ENCODE data around the gene PVR. TPM values are rescaled to one million over a fixed set of nuclear protein-coding genes. Genes with fewer than 3 reads are reported as not detected.

The PVR gene
- total RNA-seq, 1 experiment from 2014 or later, result 47.7 TPM

DNA sequence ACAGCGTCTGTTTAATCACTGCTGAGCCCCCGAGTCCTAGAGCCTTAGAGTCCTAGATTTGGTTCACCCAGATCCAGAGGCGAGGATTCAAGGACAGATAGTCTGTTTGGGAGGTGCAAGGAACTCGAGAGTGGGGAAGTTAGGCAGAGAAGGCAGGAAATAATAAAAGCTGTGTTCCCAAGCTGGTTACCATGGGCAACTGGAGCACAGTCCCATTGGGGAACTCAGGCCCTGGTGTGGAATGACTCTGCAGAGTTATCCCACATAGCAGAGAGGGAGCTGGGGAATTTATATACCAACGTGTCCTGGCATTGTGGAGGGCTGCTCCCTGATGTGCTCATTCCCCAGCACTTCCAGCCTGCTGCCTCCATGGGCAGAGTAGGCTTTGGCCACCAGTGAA is 20.6 kb upstream of the PVR start:
- in situ Hi-C loops (cut with HindIII; ENCODE audit: low pct_unique_long_range_greater_than_20kb, low sequenced_read_pairs), result no loop called here
- H3K27me3 ChIP-seq (ENCODE audit: control insufficient read depth, insufficient read depth, low read length), result no peaks in the 10 kb centered on the region
- intact Hi-C loops (cut with micrococcal nuclease; ENCODE audit: unreplicated experiment), result no loop called here
- ATAC-seq (no peak), DNase-seq (ENCODE audit: low read depth, low spot score) (no peak)
- TF ChIP-seq, protein P1, sequence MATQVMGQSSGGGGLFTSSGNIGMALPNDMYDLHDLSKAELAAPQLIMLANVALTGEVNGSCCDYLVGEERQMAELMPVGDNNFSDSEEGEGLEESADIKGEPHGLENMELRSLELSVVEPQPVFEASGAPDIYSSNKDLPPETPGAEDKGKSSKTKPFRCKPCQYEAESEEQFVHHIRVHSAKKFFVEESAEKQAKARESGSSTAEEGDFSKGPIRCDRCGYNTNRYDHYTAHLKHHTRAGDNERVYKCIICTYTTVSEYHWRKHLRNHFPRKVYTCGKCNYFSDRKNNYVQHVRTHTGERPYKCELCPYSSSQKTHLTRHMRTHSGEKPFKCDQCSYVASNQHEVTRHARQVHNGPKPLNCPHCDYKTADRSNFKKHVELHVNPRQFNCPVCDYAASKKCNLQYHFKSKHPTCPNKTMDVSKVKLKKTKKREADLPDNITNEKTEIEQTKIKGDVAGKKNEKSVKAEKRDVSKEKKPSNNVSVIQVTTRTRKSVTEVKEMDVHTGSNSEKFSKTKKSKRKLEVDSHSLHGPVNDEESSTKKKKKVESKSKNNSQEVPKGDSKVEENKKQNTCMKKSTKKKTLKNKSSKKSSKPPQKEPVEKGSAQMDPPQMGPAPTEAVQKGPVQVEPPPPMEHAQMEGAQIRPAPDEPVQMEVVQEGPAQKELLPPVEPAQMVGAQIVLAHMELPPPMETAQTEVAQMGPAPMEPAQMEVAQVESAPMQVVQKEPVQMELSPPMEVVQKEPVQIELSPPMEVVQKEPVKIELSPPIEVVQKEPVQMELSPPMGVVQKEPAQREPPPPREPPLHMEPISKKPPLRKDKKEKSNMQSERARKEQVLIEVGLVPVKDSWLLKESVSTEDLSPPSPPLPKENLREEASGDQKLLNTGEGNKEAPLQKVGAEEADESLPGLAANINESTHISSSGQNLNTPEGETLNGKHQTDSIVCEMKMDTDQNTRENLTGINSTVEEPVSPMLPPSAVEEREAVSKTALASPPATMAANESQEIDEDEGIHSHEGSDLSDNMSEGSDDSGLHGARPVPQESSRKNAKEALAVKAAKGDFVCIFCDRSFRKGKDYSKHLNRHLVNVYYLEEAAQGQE (IDR thresholded peaks at IDR 0.05; ENCODE audit: insufficient read depth in 1 of 2, low read depth in 2 of 2, low read length in 1 of 2), result no peak
- TF ChIP-seq TCF7L2 (IDR thresholded peaks at IDR 0.05; ENCODE audit: low read depth, low read length) (no peak), SIN3A (IDR thresholded peaks at IDR 0.05; ENCODE audit: borderline replicate concordance, insufficient read depth, low read depth, low read length) (no peak), POLR2AphosphoS5 (IDR thresholded peaks at IDR 0.05; ENCODE audit: low read depth, low read length) (no peak)
- TF ChIP-seq, protein P2, sequence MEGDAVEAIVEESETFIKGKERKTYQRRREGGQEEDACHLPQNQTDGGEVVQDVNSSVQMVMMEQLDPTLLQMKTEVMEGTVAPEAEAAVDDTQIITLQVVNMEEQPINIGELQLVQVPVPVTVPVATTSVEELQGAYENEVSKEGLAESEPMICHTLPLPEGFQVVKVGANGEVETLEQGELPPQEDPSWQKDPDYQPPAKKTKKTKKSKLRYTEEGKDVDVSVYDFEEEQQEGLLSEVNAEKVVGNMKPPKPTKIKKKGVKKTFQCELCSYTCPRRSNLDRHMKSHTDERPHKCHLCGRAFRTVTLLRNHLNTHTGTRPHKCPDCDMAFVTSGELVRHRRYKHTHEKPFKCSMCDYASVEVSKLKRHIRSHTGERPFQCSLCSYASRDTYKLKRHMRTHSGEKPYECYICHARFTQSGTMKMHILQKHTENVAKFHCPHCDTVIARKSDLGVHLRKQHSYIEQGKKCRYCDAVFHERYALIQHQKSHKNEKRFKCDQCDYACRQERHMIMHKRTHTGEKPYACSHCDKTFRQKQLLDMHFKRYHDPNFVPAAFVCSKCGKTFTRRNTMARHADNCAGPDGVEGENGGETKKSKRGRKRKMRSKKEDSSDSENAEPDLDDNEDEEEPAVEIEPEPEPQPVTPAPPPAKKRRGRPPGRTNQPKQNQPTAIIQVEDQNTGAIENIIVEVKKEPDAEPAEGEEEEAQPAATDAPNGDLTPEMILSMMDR (IDR thresholded peaks at IDR 0.05), result no peak
- H3K27ac ChIP-seq (ENCODE audit: low read length), result no peak overlapping the region
- H3K4me3 ChIP-seq (ENCODE audit: low read depth in 2 of 2, low read length in 2 of 2), result no peak overlapping the region
- no peaks in the 10 kb centered on the region for H3K4me1 ChIP-seq (ENCODE audit: control insufficient read depth, insufficient read depth, low read length)
- no peaks in the 10 kb centered on the region for H3K9me3 ChIP-seq (ENCODE audit: control insufficient read depth, insufficient read depth, low read depth, low read length)
- POLR2A ChIA-PET, result no interaction called here
- BruUV-seq (replicated peaks), result no TSS peak
- no peaks in the 10 kb centered on the region for H3K36me3 ChIP-seq (ENCODE audit: control insufficient read depth, insufficient read depth, low read length)
- CTCF ChIA-PET, result no interaction called here

DNA sequence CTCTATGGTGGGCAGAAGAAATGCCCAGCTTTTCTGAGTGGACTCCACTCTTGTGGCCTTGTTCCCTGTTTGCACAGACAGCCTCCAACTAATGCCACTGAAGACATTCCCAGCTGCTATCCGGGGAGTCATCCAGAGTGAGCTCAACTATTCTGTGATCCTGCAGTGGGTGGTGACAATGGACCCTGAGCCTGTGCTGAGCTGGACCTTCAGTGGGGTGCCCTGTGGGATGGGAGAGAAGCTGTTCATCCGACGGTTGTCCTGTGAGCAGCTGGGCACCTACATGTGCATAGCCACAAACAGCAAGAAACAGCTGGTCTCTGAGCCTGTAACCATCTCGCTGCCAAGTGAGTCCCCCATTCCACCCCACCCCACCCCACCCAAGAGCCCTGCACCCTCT is 20.1 kb upstream of the PVR start:
- no peaks in the 10 kb centered on the region for H3K27me3 ChIP-seq (ENCODE audit: control insufficient read depth, insufficient read depth, low read length)
- no peak overlapping the region for H3K4me3 ChIP-seq (ENCODE audit: low read depth in 2 of 2, low read length in 2 of 2)
- POLR2A ChIA-PET, result no interaction called here
- BruUV-seq (replicated peaks), result no TSS peak
- CTCF ChIA-PET, result no interaction called here
- no peaks in the 10 kb centered on the region for H3K36me3 ChIP-seq (ENCODE audit: control insufficient read depth, insufficient read depth, low read length)
- no peak overlapping the region for H3K27ac ChIP-seq (ENCODE audit: low read length)
- TF ChIP-seq, protein P2 (IDR thresholded peaks at IDR 0.05), result no peak
- TF ChIP-seq POLR2AphosphoS5 (IDR thresholded peaks at IDR 0.05; ENCODE audit: low read depth, low read length) (no peak), TCF7L2 (IDR thresholded peaks at IDR 0.05; ENCODE audit: low read depth, low read length) (no peak), SIN3A (IDR thresholded peaks at IDR 0.05; ENCODE audit: borderline replicate concordance, insufficient read depth, low read depth, low read length) (no peak)
- TF ChIP-seq, protein P1 (IDR thresholded peaks at IDR 0.05; ENCODE audit: insufficient read depth in 1 of 2, low read depth in 2 of 2, low read length in 1 of 2), result no peak
- ATAC-seq, result no peak
- no peaks in the 10 kb centered on the region for H3K4me1 ChIP-seq (ENCODE audit: control insufficient read depth, insufficient read depth, low read length)
- no peak for DNase-seq (ENCODE audit: low read depth, low spot score)
- intact Hi-C loops (cut with micrococcal nuclease; ENCODE audit: unreplicated experiment), result no loop called here
- H3K9me3 ChIP-seq (ENCODE audit: control insufficient read depth, insufficient read depth, low read depth, low read length), result no peaks in the 10 kb centered on the region
- in situ Hi-C loops (cut with HindIII; ENCODE audit: low pct_unique_long_range_greater_than_20kb, low sequenced_read_pairs), result no loop called here

Measured in Panc1 (cell line).